Measurements from ENCODE around the gene LDLRAP1. TPM values are rescaled to one million over a fixed set of nuclear protein-coding genes. Genes with fewer than 3 reads are reported as not detected.

LDLRAP1 gene
- total and polyA plus RNA-seq, 4 donors = 5.2 to 17.8 (median 13.3) TPM

DNA sequence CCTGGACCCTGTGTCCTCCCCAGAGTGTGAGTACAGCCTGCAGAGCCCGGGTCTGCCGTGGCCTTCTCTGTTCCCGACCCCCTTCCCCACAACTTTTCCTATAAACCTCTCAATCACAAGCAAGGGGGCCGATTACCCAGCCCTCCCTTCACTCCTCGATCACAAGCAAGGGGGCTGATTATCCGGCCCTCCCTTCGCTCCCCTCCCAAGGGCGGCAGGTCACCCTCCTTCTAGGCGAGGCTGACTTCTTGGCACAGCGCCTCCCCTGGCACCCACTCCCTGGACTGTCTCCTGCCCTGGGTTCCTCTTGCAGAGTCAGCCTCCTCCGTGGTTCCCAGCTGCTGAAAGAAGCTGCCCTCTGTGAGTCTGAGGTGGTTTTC is 12.3 kb upstream of the LDLRAP1 start (continued):
- no peak for TF ChIP-seq REST (IDR thresholded peaks at IDR 0.05)
- no peak for TF ChIP-seq SP1 (IDR thresholded peaks at IDR 0.05)
- TF ChIP-seq, protein P1, sequence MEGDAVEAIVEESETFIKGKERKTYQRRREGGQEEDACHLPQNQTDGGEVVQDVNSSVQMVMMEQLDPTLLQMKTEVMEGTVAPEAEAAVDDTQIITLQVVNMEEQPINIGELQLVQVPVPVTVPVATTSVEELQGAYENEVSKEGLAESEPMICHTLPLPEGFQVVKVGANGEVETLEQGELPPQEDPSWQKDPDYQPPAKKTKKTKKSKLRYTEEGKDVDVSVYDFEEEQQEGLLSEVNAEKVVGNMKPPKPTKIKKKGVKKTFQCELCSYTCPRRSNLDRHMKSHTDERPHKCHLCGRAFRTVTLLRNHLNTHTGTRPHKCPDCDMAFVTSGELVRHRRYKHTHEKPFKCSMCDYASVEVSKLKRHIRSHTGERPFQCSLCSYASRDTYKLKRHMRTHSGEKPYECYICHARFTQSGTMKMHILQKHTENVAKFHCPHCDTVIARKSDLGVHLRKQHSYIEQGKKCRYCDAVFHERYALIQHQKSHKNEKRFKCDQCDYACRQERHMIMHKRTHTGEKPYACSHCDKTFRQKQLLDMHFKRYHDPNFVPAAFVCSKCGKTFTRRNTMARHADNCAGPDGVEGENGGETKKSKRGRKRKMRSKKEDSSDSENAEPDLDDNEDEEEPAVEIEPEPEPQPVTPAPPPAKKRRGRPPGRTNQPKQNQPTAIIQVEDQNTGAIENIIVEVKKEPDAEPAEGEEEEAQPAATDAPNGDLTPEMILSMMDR (IDR thresholded peaks at IDR 0.05; ENCODE audit: low read depth, low read length, missing input control) = no peak
- no peak for TF ChIP-seq FOXA1 (IDR thresholded peaks at IDR 0.05)
- no peak for TF ChIP-seq FOXA2 (IDR thresholded peaks at IDR 0.05)

- Histone ChIP-seq H3K27me3 (ENCODE audit: control insufficient read depth in 4 of 4, insufficient read depth in 4 of 4, low read length in 3 of 4) (no peaks in the 10 kb centered on the region), H3K9ac (ENCODE audit: low read depth in 1 of 2, low read length in 2 of 2) (no peak overlapping the region), H3K36me3 (ENCODE audit: control insufficient read depth in 4 of 4, insufficient read depth in 3 of 4, low read depth in 1 of 4, low read length in 3 of 4) (no peaks in the 10 kb centered on the region), H3K27ac (ENCODE audit: low read depth in 1 of 2, low read length in 2 of 2) (no peak overlapping the region), H3K9me3 (ENCODE audit: control insufficient read depth in 4 of 4, low read length in 3 of 4) (no peaks in the 10 kb centered on the region), H3K4me1 (ENCODE audit: control insufficient read depth in 4 of 4, insufficient read depth in 4 of 4, low read length in 3 of 4) (no peaks in the 10 kb centered on the region), H3K4me3 (ENCODE audit: low read depth in 1 of 3, low read length in 3 of 3) (no peak overlapping the region)
- DNase-seq (ENCODE audit: low spot score) = no peak
- WGBS = 91% methylated on average over 3 of the region's 3 CpGs
- no peak for TF ChIP-seq SP1 (IDR thresholded peaks at IDR 0.05)
- no peak for TF ChIP-seq MAX (IDR thresholded peaks at IDR 0.05)
- TF ChIP-seq, protein P1 (IDR thresholded peaks at IDR 0.05; ENCODE audit: low read depth, low read length, missing input control) = no peak
- no peak for TF ChIP-seq REST (IDR thresholded peaks at IDR 0.05)
- no peak for TF ChIP-seq TAF1 (conservative IDR thresholded peaks at IDR 0.05)
- no peak for TF ChIP-seq RAD21 (IDR thresholded peaks at IDR 0.05)
- TF ChIP-seq HNF4A (conservative IDR thresholded peaks at IDR 0.05) = no peak
- TF ChIP-seq FOXA1 (IDR thresholded peaks at IDR 0.05) = no peak
- TF ChIP-seq RXRA (IDR thresholded peaks at IDR 0.05) = no peak
- TF ChIP-seq EGR1 (IDR thresholded peaks at IDR 0.05; ENCODE audit: low read depth in 2 of 2) = no peak
- no peak for TF ChIP-seq HNF4G (IDR thresholded peaks at IDR 0.05)
- TF ChIP-seq JUND (IDR thresholded peaks at IDR 0.05) = no peak
- no peak for TF ChIP-seq YY1 (IDR thresholded peaks at IDR 0.05)
- no peak for TF ChIP-seq NR2F2 (IDR thresholded peaks at IDR 0.05)
Measured at GRCh38 chr1:25532970-25533369, 10.4 kb upstream of the LDLRAP1 start.

All from liver (tissue), 9 donors.